GM12878 (cell line): ENCODE results near the gene PRUNE2. TPM values are rescaled to one million over a fixed set of nuclear protein-coding genes. Genes with fewer than 3 reads are reported as not detected.

Experiments used
- ATAC-seq: fragments of 200-7000 bp; cut with Tn5 transposase; 3 replicates; pipeline ENCODE4 v1.9.1; 2020; ENCODE audit warnings: mild to moderate bottlenecking, moderate library complexity
- BruUV-seq: library from RNA; stranded (reverse); fragments of 400-500 nt; replicated peaks from 2 replicates; lab custom pipeline; 2021; lab: Mats Ljungman, UMichigan
- CTCF ChIA-PET: fragments of 300-600 bp; sonication (Branson Sonifier 250); formaldehyde crosslinking; extraction: SDS; loops from one replicate; lab custom pipeline; 2021; ENCODE audit warnings: inconsistent platforms; lab: Yijun Ruan, JAX
- POLR2A ChIA-PET: fragments of 350-600 bp; formaldehyde crosslinking; extraction: SDS; loops from one replicate; lab custom pipeline; 2021; ENCODE audit warnings: inconsistent platforms; lab: Charles Lee
- RAD21 ChIA-PET: fragments of 300-600 bp; sonication (Branson Sonifier 250); formaldehyde crosslinking; loops from one replicate; lab custom pipeline; 2023; ENCODE audit warnings: antibody characterized with exemption; ENCODE audit not compliant: unreplicated experiment; lab: Charles Lee
- SMC1A ChIA-PET: fragments of 300-600 bp; sonication (Branson Sonifier 250); formaldehyde crosslinking; loops from one replicate; lab custom pipeline; 2023; ENCODE audit not compliant: unreplicated experiment, uncharacterized antibody; lab: Charles Lee
- DNase-seq: peaks from one replicate; pipeline ENCODE4 v3.0.0-alpha.2; 2011; ENCODE audit warnings: low read depth, low spot score
- FAIRE-seq: peaks from 3 replicates; lab custom pipeline; 2011; peaks lifted over from hg19 to GRCh38; lab: Jason Lieb, UNC
- H2AFZ ChIP-seq: 2 replicates; pipeline ENCODE4 v1.6.0; 2011; ENCODE audit warnings: low read depth, low read length, control low read depth; ENCODE audit not compliant: control insufficient read depth
- H3K27ac ChIP-seq: 2 replicates; pipeline ENCODE4 v1.5.1; 2011; ENCODE audit warnings: control low read depth; ENCODE audit not compliant: control insufficient read depth, insufficient read depth
- H3K27me3 ChIP-seq, 2 experiments: replicated peaks in 1 of 2; 2 replicates each; pipeline versions ENCODE4 v1.6.0 to v1.6.1; 2011; ENCODE audit warnings: low read length in 1 of 2; ENCODE audit not compliant: control insufficient read depth in 2 of 2, insufficient read depth in 2 of 2
- H3K36me3 ChIP-seq, 2 experiments: 2 replicates each; pipeline ENCODE4 v1.5.1; 2011; ENCODE audit warnings: low read length in 1 of 2; ENCODE audit not compliant: control insufficient read depth in 2 of 2, insufficient read depth in 2 of 2
- H3K4me1 ChIP-seq: 2 replicates; pipeline ENCODE4 v1.6.1; 2011; ENCODE audit warnings: mild to moderate bottlenecking, low read length, moderate library complexity, mixed read lengths; ENCODE audit not compliant: control insufficient read depth, insufficient read depth
- H3K4me2 ChIP-seq: 2 replicates; pipeline ENCODE4 v1.6.0; 2011; ENCODE audit warnings: control low read depth; ENCODE audit not compliant: control insufficient read depth, insufficient read depth
- H3K4me3 ChIP-seq: fragments of 200-600 bp; sonication (generic); 2 replicates; pipeline ENCODE4 v1.5.1; 2016
- H3K79me2 ChIP-seq: 2 replicates; pipeline ENCODE4 v1.6.0; 2011; ENCODE audit warnings: low read length; ENCODE audit not compliant: control insufficient read depth, insufficient read depth
- H3K9ac ChIP-seq: 2 replicates; pipeline ENCODE4 v1.8.0; 2011; ENCODE audit warnings: low read length, control low read depth, mixed read lengths; ENCODE audit not compliant: control insufficient read depth, insufficient read depth
- H3K9me3 ChIP-seq: replicated peaks from 3 replicates; pipeline ENCODE4 v1.5.1; 2011; ENCODE audit warnings: mild to moderate bottlenecking, low read length; ENCODE audit not compliant: control insufficient read depth, insufficient read depth
- H4K20me1 ChIP-seq: 2 replicates; pipeline ENCODE4 v1.6.0; 2011; ENCODE audit not compliant: control insufficient read depth, insufficient read depth
- CHD2 ChIP-seq: IDR thresholded peaks from 2 replicates; pipeline ENCODE4 v1.6.1; 2011; ENCODE audit warnings: low read depth, low read length, improper control_type of control experiment, borderline replicate concordance
- CHD4 ChIP-seq: fragments of 200-600 bp; sonication (generic); IDR thresholded peaks from 2 replicates; pipeline ENCODE4 v1.6.1; 2016; ENCODE audit warnings: mild to moderate bottlenecking
- NR2F1 ChIP-seq: fragments of 450-650 bp; conservative IDR thresholded peaks from 2 replicates; pipeline ENCODE4 v1.6.1; 2017; ENCODE audit warnings: mild to moderate bottlenecking
- ZNF384 ChIP-seq: IDR thresholded peaks from 2 replicates; pipeline ENCODE4 v1.6.1; 2012; ENCODE audit warnings: low read depth, mild to moderate bottlenecking, low read length, improper control_type of control experiment, borderline replicate concordance
- WGBS: methylation state at CpG from one replicate; pipeline ENCODE4 v1.1.6; 2016; ENCODE audit warnings: low lambda C conversion rate; ENCODE audit not compliant: insufficient replicate concordance, insufficient coverage; ENCODE audit errors: missing lambda C conversion rate; 5-methylcytosine and 5-hydroxymethylcytosine counted together
- in situ Hi-C: fragments of 300-500 bp; cut with MboI; formaldehyde crosslinking; loops from 9 replicates; pipeline ENCODE4 v1.14.3; 2018; ENCODE audit warnings: mixed read lengths
- intact Hi-C: fragments of 100-400 bp; cut with micrococcal nuclease; formaldehyde crosslinking; loops from one replicate; pipeline ENCODE4 v1.14.2; 2022; ENCODE audit not compliant: unreplicated experiment
- polyA plus RNA-seq, 11 experiments: library from polyadenylated mRNA; depleted of rRNA in 4 of 11; unstranded in 6 of 11; stranded (reverse) in 5 of 11; fragments of >200 nt; fragmentation: Nextera tagmentation in 4 of 11; fragmentation: Illumina TruSeq in 1 of 11; extraction: Ambion mirVana in 4 of 11; extraction: Trizol in 1 of 11; gene quantifications; 1 replicate in 1 of 11; 2 replicates in 10 of 11; pipeline versions ENCODE4 v1.2.1 to v1.2.3, GENCODE V29; 2011 to 2016; ENCODE audit warnings: inconsistent platforms in 2 of 11, missing spikeins in 2 of 11, low read depth in 1 of 11
- total RNA-seq, 4 experiments: library from RNA; depleted of rRNA in 3 of 4; stranded (reverse); fragments of >200 nt in 3 of 4; fragmentation: Illumina TruSeq in 1 of 4; extraction: Trizol in 1 of 4; gene quantifications; 2 replicates each; pipeline versions ENCODE4 v1.2.1 to v1.2.3, GENCODE V29; 2013 to 2021
- TF ChIP-seq, protein P1 (sequence below): fragments of 150-350 bp; IDR thresholded peaks from 2 replicates; pipeline ENCODE4 v1.6.1; 2016; ENCODE audit warnings: low read depth, low read length

The PRUNE2 gene
- total and polyA plus RNA-seq, 10 of the 15 experiments (the other 5 are each of a cell fraction or from before 2014, with no cell fraction given) = 0.07 to 0.63 (median 0.25) TPM

GRCh38 chr9:76570826-76571225 lies 335.1 kb downstream of the PRUNE2 start:
- no peak overlapping the region for H2AFZ ChIP-seq
- FAIRE-seq (no peak), ATAC-seq (no peak), DNase-seq (no peak)
- H3K4me3 ChIP-seq = 0 out of 2 replicates have a peak overlapping the region, but pooled peaks have one; percentile 32
- POLR2A ChIA-PET = no interaction called here
- H3K4me2 ChIP-seq = no peak overlapping the region
- no peaks in the 10 kb centered on the region for H3K36me3 ChIP-seq
- peaks cover 7% of the 10 kb centered on the region for H3K9me3 ChIP-seq
- H4K20me1 ChIP-seq = no peaks in the 10 kb centered on the region
- intact Hi-C loops = no loop called here
- H3K9ac ChIP-seq = no peak overlapping the region
- SMC1A ChIA-PET = no interaction called here
- whole genome bisulfite sequencing = 100% methylated on average over 2 of the region's 2 CpGs
- no peaks in the 10 kb centered on the region for H3K4me1 ChIP-seq
- no peaks in the 10 kb centered on the region for H3K79me2 ChIP-seq
- in situ Hi-C loops = no loop called here
- RAD21 ChIA-PET = no interaction called here
- H3K27me3 ChIP-seq = no peaks in the 10 kb centered on the region; a peak in 1 of 4 replicates
- H3K27ac ChIP-seq = no peak overlapping the region; the same call in 1 of the 2 replicates
- BruUV-seq = no TSS peak
- CTCF ChIA-PET = no interaction called here
- TF ChIP-seq CHD4 (0 out of 2 replicates have a peak, but pooled peaks have one; percentile 24), NR2F1 (no peak), CHD2 (no peak), ZNF384 (no peak)
- TF ChIP-seq, protein P1, sequence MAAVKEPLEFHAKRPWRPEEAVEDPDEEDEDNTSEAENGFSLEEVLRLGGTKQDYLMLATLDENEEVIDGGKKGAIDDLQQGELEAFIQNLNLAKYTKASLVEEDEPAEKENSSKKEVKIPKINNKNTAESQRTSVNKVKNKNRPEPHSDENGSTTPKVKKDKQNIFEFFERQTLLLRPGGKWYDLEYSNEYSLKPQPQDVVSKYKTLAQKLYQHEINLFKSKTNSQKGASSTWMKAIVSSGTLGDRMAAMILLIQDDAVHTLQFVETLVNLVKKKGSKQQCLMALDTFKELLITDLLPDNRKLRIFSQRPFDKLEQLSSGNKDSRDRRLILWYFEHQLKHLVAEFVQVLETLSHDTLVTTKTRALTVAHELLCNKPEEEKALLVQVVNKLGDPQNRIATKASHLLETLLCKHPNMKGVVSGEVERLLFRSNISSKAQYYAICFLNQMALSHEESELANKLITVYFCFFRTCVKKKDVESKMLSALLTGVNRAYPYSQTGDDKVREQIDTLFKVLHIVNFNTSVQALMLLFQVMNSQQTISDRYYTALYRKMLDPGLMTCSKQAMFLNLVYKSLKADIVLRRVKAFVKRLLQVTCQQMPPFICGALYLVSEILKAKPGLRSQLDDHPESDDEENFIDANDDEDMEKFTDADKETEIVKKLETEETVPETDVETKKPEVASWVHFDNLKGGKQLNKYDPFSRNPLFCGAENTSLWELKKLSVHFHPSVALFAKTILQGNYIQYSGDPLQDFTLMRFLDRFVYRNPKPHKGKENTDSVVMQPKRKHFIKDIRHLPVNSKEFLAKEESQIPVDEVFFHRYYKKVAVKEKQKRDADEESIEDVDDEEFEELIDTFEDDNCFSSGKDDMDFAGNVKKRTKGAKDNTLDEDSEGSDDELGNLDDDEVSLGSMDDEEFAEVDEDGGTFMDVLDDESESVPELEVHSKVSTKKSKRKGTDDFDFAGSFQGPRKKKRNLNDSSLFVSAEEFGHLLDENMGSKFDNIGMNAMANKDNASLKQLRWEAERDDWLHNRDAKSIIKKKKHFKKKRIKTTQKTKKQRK = no peak
